Cardiac septum (tissue), 1 donor: ENCODE results near the gene UBASH3A. TPM values are rescaled to one million over a fixed set of nuclear protein-coding genes. Genes with fewer than 3 reads are reported as not detected.
A peak's percentile ranks its signal among the peaks of the same experiment; 100 is the strongest.
"Not testable (repeated sequence)": the region's sequence is repeated elsewhere in the genome, so short reads cannot be mapped to it uniquely, and the experiment has no call there.

ENCODE experiments used
- DNase-seq: peaks from one replicate; pipeline ENCODE4 v3.0.0-alpha.2; 2020; ENCODE audit warnings: low spot score
- intact Hi-C: fragments of 100-400 bp; cut with DNase I; formaldehyde crosslinking; loops from one replicate; pipeline ENCODE4 v1.14.0; 2022
- total RNA-seq: library from RNA; stranded (reverse); fragmentation: NEBNext Ultra II Directional; extraction: Animal tissue kit (Norgen Biotek cat#: 25700); gene quantifications from one replicate; pipeline ENCODE4 v1.2.1, GENCODE V29; 2021
- donor health status: DM: no; HTN: no; CAD: no.

Gene UBASH3A
- total RNA-seq, 1 donor from 2014 or later, result not detected

GRCh38 chr21:42405064-42406013 lies 1.6 kb downstream of the UBASH3A start:
- no peak for DNase-seq
- intact Hi-C loops, result no loop called here

- peak; percentile 70 for DNase-seq
- intact Hi-C loops, result no loop called here
Measured at GRCh38 chr21:42406201-42406621, 2.5 kb downstream of the UBASH3A start.

- intact Hi-C loops, result no loop called here
- DNase-seq, result peak; percentile 63
Measured at GRCh38 chr21:42406866-42407265, 3.2 kb downstream of the UBASH3A start.

- no peak for DNase-seq
Measured at GRCh38 chr21:42407476-42407875, 3.8 kb downstream of the UBASH3A start.

GRCh38 chr21:42408718-42409117 lies 5.0 kb downstream of the UBASH3A start:
- intact Hi-C loops, DNase-seq: not testable (repeated sequence)

More at GRCh38 chr21:42407476-42407875, 3.8 kb downstream of the UBASH3A start:
- intact Hi-C loops, result no loop called here

GRCh38 chr21:42409366-42409765 lies 5.7 kb downstream of the UBASH3A start:
- intact Hi-C loops, result no loop called here
- DNase-seq, result no peak

- intact Hi-C loops, result no loop called here
- no peak for DNase-seq
Measured at GRCh38 chr21:42411197-42411869, 7.6 kb downstream of the UBASH3A start.

- intact Hi-C loops, result no loop called here
- peak; percentile 76 for DNase-seq
Measured at GRCh38 chr21:42411891-42412635, 8.4 kb downstream of the UBASH3A start.

- intact Hi-C loops, result no loop called here
Measured at GRCh38 chr21:42412636-42412933, 8.9 kb downstream of the UBASH3A start.

GRCh38 chr21:42413093-42413492 lies 9.4 kb downstream of the UBASH3A start:
- intact Hi-C loops, result no loop called here
- peak; percentile 55 for DNase-seq

More at GRCh38 chr21:42412636-42412933, 8.9 kb downstream of the UBASH3A start:
- no peak for DNase-seq

GRCh38 chr21:42413500-42413899 lies 9.8 kb downstream of the UBASH3A start:
- intact Hi-C loops, result no loop called here
- DNase-seq, result no peak

- intact Hi-C loops, result no loop called here
Measured at GRCh38 chr21:42414066-42414465, 10.4 kb downstream of the UBASH3A start.

GRCh38 chr21:42414553-42414927 lies 10.8 kb downstream of the UBASH3A start:
- DNase-seq, result peak; percentile 27
- intact Hi-C loops, result no loop called here

More at GRCh38 chr21:42414066-42414465, 10.4 kb downstream of the UBASH3A start:
- no peak for DNase-seq

- intact Hi-C loops, result no loop called here
- peak; percentile 75 for DNase-seq
Measured at GRCh38 chr21:42414928-42415769, 11.4 kb downstream of the UBASH3A start.

- no peak for DNase-seq
- intact Hi-C loops, result no loop called here
Measured at GRCh38 chr21:42417533-42417932, 13.8 kb downstream of the UBASH3A start.

GRCh38 chr21:42418886-42419285 lies 15.2 kb downstream of the UBASH3A start:
- intact Hi-C loops, result no loop called here
- DNase-seq, result no peak

- intact Hi-C loops, result no loop called here
- no peak for DNase-seq
Measured at GRCh38 chr21:42419845-42420244, 16.1 kb downstream of the UBASH3A start.

GRCh38 chr21:42421018-42421793 lies 17.5 kb downstream of the UBASH3A start:
- DNase-seq, result peak; percentile 58
- intact Hi-C loops, result no loop called here
